GM18517 (cell line): ENCODE data around the gene LRRC4.

Source experiments
- ATAC-seq: cut with Tn5 transposase; IDR thresholded peaks from one replicate; pipeline ENCODE4 v1.9.1; 2021; ENCODE audit warnings: mild to moderate bottlenecking, moderate library complexity; ENCODE audit not compliant: unreplicated experiment

The LRRC4 gene

DNA sequence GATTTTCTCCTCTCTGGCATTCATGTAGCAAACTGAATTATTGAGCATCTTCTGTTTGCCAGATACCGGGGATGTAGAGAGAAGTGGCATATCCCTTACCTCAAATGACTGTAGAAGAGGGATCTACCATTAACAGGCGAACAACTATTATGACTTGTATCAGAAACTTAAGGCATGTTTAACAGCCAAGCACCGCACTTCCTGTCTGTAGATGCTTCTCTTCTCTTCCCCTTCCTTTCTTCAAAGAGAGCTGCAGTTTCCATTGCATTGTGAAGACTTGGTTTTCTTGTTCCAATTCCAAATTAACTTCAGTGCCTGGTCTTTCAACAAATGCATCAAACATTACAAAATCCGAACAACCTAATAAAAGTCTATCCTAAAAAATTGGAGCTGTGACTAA is 49.3 kb downstream of the LRRC4 start:
- ATAC-seq = no peak

DNA sequence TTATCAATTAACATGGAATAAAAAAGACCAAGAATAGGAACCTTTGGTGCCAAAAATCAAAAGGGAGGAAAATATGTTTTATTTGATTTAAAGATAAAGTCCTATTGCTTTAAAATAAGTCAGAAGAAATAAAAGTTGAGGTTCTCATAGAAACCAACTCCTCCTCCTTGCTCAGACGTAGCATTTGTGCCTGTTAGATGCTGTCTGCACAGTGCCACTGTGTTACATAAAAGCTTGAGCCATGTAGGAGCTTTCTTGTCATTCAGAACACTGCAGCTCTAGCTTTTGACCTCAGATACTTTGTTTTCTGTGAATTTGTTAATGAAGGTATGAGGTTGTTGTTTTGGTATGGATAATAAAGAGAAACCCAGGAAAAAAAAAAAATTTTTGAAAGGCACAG is 50.3 kb downstream of the LRRC4 start:
- ATAC-seq = no peak

GRCh38 chr7:127979728-127980126 is 51.5 kb downstream of the LRRC4 start:
- ATAC-seq = no peak

- ATAC-seq = no peak
Observed at GRCh38 chr7:127979113-127979727, 52.0 kb downstream of the LRRC4 start.

DNA sequence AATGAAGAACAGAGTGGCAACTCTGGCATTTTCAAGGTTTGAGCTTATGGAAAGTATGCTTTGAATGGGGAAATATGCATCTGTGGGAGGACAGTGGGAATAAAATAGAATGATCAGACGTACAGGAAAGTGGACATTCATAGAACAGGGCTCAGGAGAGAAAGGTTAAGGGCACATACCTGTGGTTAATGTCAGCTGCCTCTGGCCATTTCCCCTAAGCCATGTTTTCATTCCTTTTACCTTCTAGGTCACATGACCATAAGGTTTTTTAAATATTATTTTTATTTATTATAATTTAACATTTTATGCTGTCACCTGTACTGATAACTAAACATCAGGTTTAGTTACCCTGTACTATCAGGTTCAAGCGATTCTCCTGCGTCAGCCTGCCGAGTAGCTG is 52.8 kb downstream of the LRRC4 start:
- ATAC-seq = no peak
